LNCaP clone FGC (cell line): ENCODE data around the gene DUSP7.

ENCODE experiments used
- DNase-seq: peaks from one replicate; pipeline ENCODE4 v3.0.0-alpha.2; 2011; ENCODE audit warnings: low read depth
- H3K4me3 ChIP-seq: 2 replicates; pipeline ENCODE4 v1.5.1; 2011; ENCODE audit warnings: mild to moderate bottlenecking, low read depth, low read length, control low read depth
- CTCF ChIP-seq: IDR thresholded peaks from 2 replicates; pipeline ENCODE4 v1.5.1; 2012; ENCODE audit warnings: mild to moderate bottlenecking; ENCODE audit not compliant: control insufficient read depth, insufficient read depth; ENCODE audit errors: extremely low read depth

Gene DUSP7

GRCh38 chr3:52072020-52072419 lies 15.6 kb upstream of the DUSP7 start:
- DNase-seq: no peak

GRCh38 chr3:52070724-52071621 lies 14.6 kb upstream of the DUSP7 start:
- no peak overlapping the region for H3K4me3 ChIP-seq
- no peak for TF ChIP-seq CTCF
- DNase-seq: no peak

More at GRCh38 chr3:52072020-52072419, 15.6 kb upstream of the DUSP7 start:
- H3K4me3 ChIP-seq: no peak overlapping the region
- no peak for TF ChIP-seq CTCF

GRCh38 chr3:52069855-52070254 lies 13.5 kb upstream of the DUSP7 start:
- H3K4me3 ChIP-seq: no peak overlapping the region
- no peak for TF ChIP-seq CTCF
- DNase-seq: no peak

- no peak for TF ChIP-seq CTCF
- no peak for DNase-seq
- no peak overlapping the region for H3K4me3 ChIP-seq
Measured at GRCh38 chr3:52069135-52069534, 12.8 kb upstream of the DUSP7 start.

- no peak for DNase-seq
Measured at GRCh38 chr3:52068730-52069129, 12.4 kb upstream of the DUSP7 start.

GRCh38 chr3:52068055-52068571 lies 11.7 kb upstream of the DUSP7 start:
- no peak for DNase-seq
- H3K4me3 ChIP-seq: no peak overlapping the region
- no peak for TF ChIP-seq CTCF

More at GRCh38 chr3:52068730-52069129, 12.4 kb upstream of the DUSP7 start:
- no peak for TF ChIP-seq CTCF
- no peak overlapping the region for H3K4me3 ChIP-seq
